Mucosa of rectum (tissue), 2 donors: ENCODE data around the gene BICD2.

Source experiments
- H3K27ac ChIP-seq, 2 donors: one replicate each; pipeline ENCODE4 v1.7.0; 2013; ENCODE audit warnings: inconsistent platforms in 2 of 2, low read depth in 2 of 2, low read length in 2 of 2
- H3K27me3 ChIP-seq, 2 donors: one replicate each; pipeline ENCODE4 v1.7.0; 2013; ENCODE audit warnings: low read length in 2 of 2; ENCODE audit not compliant: control insufficient read depth in 2 of 2, insufficient read depth in 2 of 2
- H3K36me3 ChIP-seq, 2 donors: one replicate each; pipeline ENCODE4 v1.7.0; 2013; ENCODE audit warnings: low read length in 2 of 2; ENCODE audit not compliant: control insufficient read depth in 2 of 2, insufficient read depth in 2 of 2
- H3K4me1 ChIP-seq, 2 donors: one replicate each; pipeline ENCODE4 v1.7.0; 2013; ENCODE audit warnings: low read length in 2 of 2, mild to moderate bottlenecking in 1 of 2; ENCODE audit not compliant: control insufficient read depth in 2 of 2, insufficient read depth in 2 of 2
- H3K4me3 ChIP-seq, 2 donors: one replicate each; pipeline ENCODE4 v1.7.0; 2013; ENCODE audit warnings: low read length in 2 of 2
- H3K9ac ChIP-seq, 2 donors: one replicate each; pipeline ENCODE4 v1.7.0; 2013; ENCODE audit warnings: low read length in 2 of 2, low read depth in 1 of 2, mild to moderate bottlenecking in 1 of 2
- H3K9me3 ChIP-seq, 2 donors: one replicate each; pipeline ENCODE4 v1.7.0; 2013; ENCODE audit warnings: low read length in 2 of 2; ENCODE audit not compliant: control insufficient read depth in 2 of 2
- donor health status: healthy.
- donor health status: Normal muscosa, but diverticular disease.

BICD2 gene

DNA sequence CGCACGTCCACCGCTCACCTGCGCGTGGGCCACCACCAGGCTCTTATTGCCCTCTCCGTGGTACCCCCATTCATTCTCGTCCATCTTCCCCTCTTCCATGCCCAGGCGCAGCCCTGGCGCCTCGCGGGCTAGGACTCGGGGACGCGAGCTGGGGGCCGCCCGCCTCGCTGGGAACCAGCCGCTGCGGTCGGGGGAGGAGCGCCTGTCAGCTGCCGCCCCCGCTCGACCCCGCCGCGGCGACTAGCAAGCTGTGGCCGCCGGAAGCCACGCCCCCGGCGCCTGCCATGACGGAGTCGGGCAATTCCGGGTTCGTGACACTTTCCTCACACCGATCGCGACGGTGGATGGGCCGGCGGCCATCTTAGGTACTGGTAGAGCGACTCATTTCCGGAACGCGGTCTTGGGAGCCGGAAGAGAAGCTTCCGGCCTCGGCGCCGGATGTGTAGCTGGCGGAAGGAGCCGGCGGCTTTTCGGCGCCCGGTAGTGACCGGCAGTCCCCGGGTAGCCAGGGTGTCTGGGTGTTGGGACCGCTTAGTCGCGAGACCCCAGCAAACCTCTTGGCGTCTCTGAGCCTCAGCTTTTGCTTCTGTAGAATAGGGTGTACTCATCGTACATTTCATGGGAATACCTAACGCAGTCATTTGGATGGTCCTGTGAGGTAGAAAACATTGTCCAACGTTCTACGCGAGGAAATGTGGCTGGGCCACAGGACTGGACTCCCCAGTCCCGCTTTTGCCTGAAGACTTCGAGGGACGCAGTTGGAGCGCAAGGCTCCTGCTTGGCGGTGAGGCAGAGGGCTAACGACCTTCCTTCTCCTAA lies 94.5 kb downstream of the BICD2 start, which contains the start of gene IPPK:
IPPK (minus strand) TSS at position 242 of the 819 bp plus-strand sequence; CDS start at position 99, 143 bp downstream.
- peak within 1 kb of the TSS; percentile 96 to 100 for H3K4me3 ChIP-seq
- H3K9ac ChIP-seq, result peak within 1 kb of the TSS; percentile 73 to 97
- H3K9me3 ChIP-seq, result no peaks in the 10 kb centered on the region
- peaks cover 4 to 11% of the 10 kb centered on the region in 2 donors for H3K4me1 ChIP-seq
- H3K36me3 ChIP-seq, result peaks cover 2 to 7% of the 10 kb centered on the region in 2 donors
- H3K27me3 ChIP-seq, result no peaks in the 10 kb centered on the region
- peak within 1 kb of the TSS; percentile 66 to 91 for H3K27ac ChIP-seq

DNA sequence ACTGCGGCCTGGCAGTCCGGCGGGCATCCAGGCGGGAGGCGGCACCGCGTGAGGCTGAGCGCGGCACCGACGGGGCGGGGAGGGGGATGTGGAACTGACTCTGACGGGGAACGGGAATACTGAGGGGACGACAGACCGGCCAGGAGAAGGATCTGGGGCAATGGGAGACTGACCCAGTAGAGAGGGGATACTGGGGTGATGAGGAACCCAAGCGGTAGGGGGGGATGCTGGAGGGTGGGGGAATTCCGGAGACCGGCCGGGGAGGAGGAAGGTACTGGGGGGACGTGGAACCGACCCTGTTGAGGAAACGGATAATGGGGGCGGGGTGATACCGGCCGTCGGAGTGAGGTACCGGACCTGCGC lies 95.1 kb downstream of the BICD2 start:
- Histone ChIP-seq H3K4me3 (peak overlapping the region; percentile 96 to 100), H3K9ac (peak overlapping the region; percentile 61 to 73), H3K4me1 (peaks cover 4 to 11% of the 10 kb centered on the region in 2 donors), H3K36me3 (peaks cover 2 to 7% of the 10 kb centered on the region in 2 donors), H3K9me3 (no peaks in the 10 kb centered on the region), H3K27me3 (no peaks in the 10 kb centered on the region), H3K27ac (peak overlapping the region; percentile 36 to 74)

DNA sequence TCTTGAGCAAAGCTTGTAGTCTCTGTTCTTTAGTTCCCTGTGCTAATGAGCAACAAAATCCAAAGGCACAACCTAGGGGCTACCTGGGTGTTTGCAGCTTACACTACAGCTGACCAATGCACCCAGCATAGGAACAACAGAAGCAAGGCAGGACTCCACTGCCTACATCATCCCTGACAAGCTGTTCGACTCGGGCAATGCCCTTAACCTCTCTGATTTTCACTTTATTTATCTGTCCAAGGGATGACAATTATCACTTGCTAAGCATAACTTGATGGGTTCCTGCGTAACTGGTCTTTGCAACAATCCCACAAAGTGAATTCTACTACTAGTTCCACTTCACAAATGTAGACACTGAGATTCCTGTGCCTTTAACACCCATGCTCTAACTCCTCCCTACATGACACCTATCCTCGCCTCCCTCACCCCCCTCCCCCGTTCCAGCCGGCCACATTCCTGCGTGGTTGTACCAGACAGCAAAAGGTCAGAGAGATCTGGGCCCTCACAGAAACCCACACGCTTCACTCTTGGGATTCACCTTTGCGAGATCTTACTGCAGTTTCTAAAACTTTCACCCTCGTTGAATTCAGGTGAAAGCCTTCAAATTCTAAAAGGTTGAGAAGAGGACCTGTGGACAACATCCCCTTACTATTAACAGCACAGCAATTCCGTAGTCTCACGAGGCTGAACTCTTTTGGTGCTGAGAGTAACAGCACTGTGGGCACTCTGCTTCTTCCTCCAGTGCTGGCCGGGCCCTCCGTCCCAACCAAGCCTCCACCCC lies 95.7 kb downstream of the BICD2 start:
- Histone ChIP-seq H3K36me3 (peaks cover 2 to 7% of the 10 kb centered on the region in 2 donors), H3K27me3 (no peaks in the 10 kb centered on the region), H3K4me3 (peak overlapping the region; percentile 96 to 100), H3K27ac (peak overlapping the region; percentile 36 to 74), H3K4me1 (peaks cover 4 to 11% of the 10 kb centered on the region in 2 donors), H3K9me3 (no peaks in the 10 kb centered on the region), H3K9ac (peak overlapping the region; percentile 61 to 73)

DNA sequence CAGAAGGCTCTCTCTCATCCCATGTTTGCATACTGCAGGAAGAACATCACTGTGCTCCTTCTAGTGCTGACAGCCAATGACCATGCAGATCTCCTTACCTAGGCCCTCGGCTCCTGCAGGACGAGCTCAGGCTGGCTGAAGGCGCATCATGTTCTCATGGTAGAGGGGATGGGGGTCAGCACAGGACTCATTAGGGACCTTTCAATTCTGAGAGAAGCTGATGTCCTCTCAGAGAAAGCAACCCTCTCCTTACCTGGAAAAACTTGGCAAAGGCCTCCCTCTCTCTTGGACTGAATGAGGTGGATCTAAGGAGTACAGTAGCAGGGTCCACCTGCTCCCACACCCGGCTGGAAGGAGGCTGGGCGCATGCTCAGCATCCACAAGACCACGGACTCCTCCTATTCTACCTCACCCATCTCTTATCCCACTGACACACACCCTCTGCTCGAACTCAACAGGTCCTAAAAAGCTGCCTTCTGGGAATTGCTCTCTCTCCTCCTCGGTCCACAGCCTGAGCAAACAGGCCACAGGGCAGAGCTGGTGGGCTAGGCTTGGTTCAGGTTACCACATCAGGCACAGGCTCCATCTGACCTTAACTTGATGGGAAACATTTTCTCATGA lies 97.6 kb downstream of the BICD2 start:
- H3K4me1 ChIP-seq, result peaks cover 4 to 11% of the 10 kb centered on the region in 2 donors
- no peak overlapping the region for H3K27ac ChIP-seq
- no peak overlapping the region for H3K9ac ChIP-seq

DNA sequence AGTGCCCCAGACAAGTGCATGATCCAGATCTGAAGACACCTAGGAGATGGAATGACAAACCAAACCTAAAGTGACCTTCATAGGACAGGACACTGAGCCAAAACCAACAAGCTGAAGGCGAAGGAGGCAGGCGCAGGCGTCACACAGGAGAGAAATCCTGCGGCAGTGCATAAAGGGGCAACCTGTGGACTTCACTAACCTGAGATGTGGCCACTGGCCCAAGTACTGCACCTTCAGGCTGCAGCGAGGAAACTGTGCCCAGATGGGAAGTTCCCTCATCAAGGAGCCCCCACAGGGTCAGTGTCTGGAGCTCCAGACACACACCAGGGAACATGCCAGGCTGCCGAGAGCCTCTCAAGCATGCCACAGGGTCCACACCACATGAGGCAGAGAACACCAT lies 98.4 kb downstream of the BICD2 start:
- peaks cover 2 to 9% of the 10 kb centered on the region in 2 donors for H3K36me3 ChIP-seq
- H3K27ac ChIP-seq, result no peak overlapping the region
- no peak overlapping the region for H3K4me3 ChIP-seq
- H3K27me3 ChIP-seq, result no peaks in the 10 kb centered on the region
- peaks cover 4 to 9% of the 10 kb centered on the region in 2 donors for H3K4me1 ChIP-seq
- H3K9me3 ChIP-seq, result no peaks in the 10 kb centered on the region
- H3K9ac ChIP-seq, result no peak overlapping the region

More for the DNA sequence above, 97.6 kb downstream of the BICD2 start:
- no peaks in the 10 kb centered on the region for H3K9me3 ChIP-seq
- no peak overlapping the region for H3K4me3 ChIP-seq
- peaks cover 2 to 9% of the 10 kb centered on the region in 2 donors for H3K36me3 ChIP-seq
- H3K27me3 ChIP-seq, result no peaks in the 10 kb centered on the region

DNA sequence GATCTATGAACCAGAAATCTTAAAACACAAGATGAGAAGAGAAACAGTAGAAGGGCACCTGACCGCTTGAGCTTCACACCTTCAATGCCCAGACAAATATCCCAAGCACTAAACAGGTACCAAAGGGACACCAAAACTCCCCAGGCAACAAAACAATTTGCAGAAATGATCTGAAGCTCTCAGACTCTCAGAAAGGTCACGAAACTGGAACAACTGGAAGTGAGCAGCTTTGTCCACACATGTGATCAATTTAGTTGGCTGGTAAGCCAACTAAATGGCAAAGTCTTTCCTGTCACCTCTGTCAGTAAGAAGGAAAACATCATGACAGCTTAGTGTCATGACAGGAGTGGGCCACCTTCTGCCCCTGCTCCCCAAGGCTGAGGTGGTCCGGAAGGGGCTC lies 98.8 kb downstream of the BICD2 start:
- H3K9me3 ChIP-seq, result no peaks in the 10 kb centered on the region
- no peak overlapping the region for H3K9ac ChIP-seq
- H3K27me3 ChIP-seq, result no peaks in the 10 kb centered on the region
- no peak overlapping the region for H3K4me3 ChIP-seq
- H3K4me1 ChIP-seq, result peaks cover 4 to 7% of the 10 kb centered on the region in 2 donors
- no peak overlapping the region for H3K27ac ChIP-seq
- H3K36me3 ChIP-seq, result peaks cover 2 to 9% of the 10 kb centered on the region in 2 donors

DNA sequence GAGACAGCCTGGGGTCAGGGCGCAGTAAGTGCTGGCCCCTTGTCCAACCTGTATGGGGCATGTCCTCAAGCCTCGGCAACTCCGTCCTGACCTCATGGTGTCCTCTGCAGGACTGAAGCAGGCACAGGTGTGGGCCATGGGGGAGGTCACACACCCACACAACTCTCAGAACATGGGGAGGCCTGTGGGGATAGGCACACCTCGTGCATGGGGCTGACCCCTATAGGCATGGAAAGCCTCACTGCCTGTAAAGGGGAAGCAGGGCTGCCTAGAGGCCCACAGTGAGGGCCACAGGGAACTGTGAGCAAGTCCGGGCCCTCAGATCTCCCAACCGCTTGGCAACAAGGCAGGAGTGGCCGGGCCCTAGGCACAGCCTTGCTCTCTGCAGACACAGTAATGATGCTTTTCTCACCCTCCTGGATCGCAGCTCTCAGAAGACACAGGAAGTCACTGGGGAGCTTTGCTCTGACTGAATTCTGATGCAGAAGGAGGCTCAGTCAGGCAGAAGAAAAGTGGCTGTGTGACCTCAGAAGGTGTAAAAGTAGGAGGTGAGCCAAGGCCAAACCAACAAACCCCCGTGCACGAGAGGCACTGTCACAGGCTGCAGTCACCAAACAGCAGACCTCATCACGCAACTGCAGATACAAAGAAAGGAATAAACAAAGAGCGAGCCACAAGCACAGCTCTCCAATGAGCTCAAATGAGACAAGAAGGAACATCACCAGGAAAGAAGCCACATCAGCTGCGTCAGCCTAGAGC lies 100.1 kb downstream of the BICD2 start:
- Histone ChIP-seq H3K4me1 (peaks cover 4 to 7% of the 10 kb centered on the region in 2 donors), H3K9me3 (no peaks in the 10 kb centered on the region), H3K27ac (no peak overlapping the region)

DNA sequence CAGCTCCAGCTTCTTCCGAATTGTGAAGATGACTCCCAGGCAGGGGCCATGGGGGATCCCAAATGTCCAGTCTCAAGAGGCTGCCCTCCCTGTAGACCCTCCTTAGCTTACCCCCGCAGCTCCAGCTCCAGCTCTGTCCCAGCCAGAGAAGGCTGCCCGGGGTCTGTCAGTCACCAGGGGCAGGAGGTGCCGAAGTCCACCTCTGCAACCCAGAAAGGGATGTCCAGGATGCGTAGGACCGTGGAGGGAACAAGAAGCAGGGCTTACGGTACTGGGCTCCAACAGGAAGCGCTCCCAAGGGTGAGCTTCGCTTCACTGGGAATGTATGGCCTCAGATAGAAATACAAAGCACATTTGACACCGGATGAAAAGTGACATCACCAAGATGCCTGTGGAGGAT lies 100.7 kb downstream of the BICD2 start:
- peaks cover 0 to 9% of the 10 kb centered on the region in 2 donors for H3K36me3 ChIP-seq
- no peak overlapping the region for H3K4me3 ChIP-seq
- no peak overlapping the region for H3K27ac ChIP-seq
- H3K4me1 ChIP-seq, result peaks cover 4 to 5% of the 10 kb centered on the region in 2 donors
- H3K9me3 ChIP-seq, result no peaks in the 10 kb centered on the region
- no peak overlapping the region for H3K9ac ChIP-seq
- no peaks in the 10 kb centered on the region for H3K27me3 ChIP-seq

More for the DNA sequence above, 100.1 kb downstream of the BICD2 start:
- peaks cover 0 to 9% of the 10 kb centered on the region in 2 donors for H3K36me3 ChIP-seq
- H3K9ac ChIP-seq, result no peak overlapping the region
- H3K27me3 ChIP-seq, result no peaks in the 10 kb centered on the region
- H3K4me3 ChIP-seq, result no peak overlapping the region

DNA sequence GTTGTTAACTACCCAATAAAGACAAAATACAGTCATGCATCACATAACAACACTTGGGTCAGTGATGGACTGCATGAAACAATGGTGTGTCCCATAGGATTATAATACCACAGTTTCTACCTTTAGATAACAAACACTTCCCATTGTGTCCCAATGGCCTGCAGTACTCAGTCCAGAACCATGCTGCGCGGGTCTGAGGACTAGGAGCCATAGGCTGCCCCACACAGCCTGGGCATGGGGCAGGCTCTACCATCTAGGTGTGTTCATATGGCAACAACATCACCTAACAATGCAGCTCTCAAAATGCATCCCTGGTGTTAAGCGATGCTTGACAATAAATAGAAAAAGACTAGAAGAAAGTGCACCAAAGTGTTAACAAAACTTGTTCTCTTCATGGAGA lies 101.5 kb downstream of the BICD2 start:
- Histone ChIP-seq H3K4me1 (no peaks in the 10 kb centered on the region), H3K27ac (no peak overlapping the region), H3K9ac (no peak overlapping the region)

More for the DNA sequence above, 101.5 kb downstream of the BICD2 start:
- Histone ChIP-seq H3K9me3 (no peaks in the 10 kb centered on the region), H3K27me3 (no peaks in the 10 kb centered on the region), H3K4me3 (no peak overlapping the region), H3K36me3 (peaks cover 4 to 12% of the 10 kb centered on the region in 2 donors)
